HTERT RPE-1 (cell line): ENCODE measurements around the gene HOXC9.
"Not testable (repeated sequence)": the region's sequence is repeated elsewhere in the genome, so short reads cannot be mapped to it uniquely, and the experiment has no call there.

Experiments
- in situ Hi-C: fragments of 300-500 bp; cut with MboI; formaldehyde crosslinking; loops from 4 replicates; pipeline ENCODE4 v1.14.3; 2020; ENCODE audit warnings: low sequenced_read_pairs

The HOXC9 gene

DNA sequence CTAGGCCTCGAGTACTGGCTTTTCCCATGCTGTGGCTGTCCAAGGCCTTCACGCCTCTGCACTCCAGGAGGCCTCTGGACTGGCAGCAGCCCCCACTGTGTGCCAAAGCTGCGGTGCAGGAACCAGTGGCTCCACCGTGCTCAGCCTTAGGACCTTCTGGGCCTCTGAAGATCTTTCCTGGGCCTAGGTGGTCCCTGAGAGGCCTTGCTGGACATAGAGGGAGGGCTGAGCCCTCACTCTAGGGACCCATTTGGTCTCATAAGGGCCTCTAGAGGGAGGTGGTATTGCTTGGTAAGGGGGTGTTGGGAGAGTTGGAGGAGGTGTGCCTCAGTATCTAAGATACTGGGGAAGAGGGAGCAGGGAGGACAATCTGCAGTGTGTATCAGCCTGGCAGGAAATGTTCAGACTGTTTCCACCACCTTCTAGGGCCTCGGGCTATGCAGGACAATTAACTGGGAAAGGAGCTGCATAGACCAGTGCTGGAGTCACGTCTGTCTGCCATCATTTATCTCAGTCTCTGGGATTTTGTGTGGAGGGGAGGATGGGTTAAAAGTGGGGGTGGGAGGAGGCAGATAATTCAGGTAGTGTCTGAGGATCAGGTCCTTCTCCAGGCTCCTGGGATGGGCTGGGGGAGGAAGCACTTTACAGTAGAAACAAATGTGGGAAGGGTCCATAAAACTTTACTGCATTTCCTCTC lies 35.8 kb downstream of the HOXC9 start:
- in situ Hi-C loops: no loop called here

DNA sequence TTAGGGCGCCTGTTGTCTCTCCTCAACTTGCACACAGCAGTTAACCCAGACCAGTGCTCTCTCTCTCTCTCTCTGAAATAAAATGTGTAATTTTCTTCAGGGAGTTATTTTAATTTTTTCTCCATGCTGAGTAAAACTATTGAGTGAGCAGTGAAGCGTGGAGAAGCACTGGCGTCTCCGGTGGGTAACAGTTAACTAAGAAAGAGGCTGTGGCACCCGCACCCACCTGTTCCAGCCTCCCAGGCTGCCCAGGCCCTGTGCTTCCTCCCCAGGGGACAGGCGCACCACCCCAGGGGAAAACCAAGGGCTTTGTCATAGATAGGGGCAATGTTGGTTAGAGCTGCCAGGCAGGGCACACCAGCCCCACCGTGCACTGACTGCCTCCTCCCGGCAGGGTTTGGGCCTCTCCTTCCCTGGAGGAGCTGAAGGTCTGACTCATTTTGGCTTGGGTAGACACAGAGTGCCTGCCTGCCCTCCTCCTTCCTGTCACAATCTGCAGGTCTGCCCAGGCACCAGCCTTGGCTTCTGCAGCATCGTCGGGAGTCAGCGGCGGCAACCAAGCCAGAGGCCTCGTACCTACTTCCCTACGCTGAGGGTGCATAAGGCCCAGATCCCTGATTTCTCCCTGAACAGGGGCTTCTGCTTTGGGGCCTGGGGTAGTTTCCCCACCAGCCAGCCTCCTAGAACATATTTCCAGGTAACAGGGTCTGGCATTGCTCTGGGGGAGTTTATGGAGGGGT lies 36.8 kb downstream of the HOXC9 start:
- in situ Hi-C loops: no loop called here

DNA sequence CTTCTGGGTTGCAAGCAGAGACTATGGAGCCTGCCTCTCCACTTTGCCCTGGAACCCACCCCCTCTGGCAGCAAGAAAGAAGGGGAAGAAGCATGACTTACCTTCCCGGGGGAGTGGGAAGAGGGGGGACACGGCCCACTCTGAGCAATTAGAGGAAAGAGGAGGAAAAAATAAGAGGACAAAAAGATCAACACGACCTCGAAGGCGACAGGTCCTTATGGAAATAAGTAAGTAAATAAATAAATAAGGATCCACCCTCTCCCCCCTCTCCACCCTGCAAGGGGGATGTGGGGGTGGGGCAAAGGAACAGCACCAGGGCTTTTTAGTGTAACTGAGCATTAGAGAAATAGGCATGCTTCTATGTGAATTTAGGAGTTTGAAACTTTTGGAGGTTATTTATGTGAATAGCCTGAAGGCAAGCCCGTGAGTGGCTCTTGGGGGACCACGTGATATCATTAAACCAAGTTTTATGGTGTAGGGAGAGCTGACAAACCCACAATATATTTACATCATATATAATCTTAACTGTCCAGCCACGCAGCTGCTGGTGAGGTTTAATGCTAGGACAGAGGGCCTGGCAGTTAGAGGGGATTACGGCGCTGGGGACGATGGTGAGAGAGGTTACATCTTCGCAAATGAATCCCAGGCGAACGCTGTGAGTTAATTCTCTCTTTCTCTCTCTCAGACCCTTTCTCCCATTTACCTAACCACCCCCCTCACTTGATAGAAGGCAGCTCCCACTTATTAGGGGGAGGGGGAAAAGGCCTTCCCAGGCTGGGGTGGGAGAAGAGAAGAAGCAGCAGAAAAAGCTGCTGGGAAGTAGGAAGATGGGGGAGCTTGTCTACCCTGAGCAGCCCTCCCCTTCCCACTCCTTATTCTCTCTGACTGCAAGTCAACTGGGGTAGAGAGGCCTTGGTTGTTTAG lies 37.7 kb downstream of the HOXC9 start:
- in situ Hi-C loops: no loop called here

DNA sequence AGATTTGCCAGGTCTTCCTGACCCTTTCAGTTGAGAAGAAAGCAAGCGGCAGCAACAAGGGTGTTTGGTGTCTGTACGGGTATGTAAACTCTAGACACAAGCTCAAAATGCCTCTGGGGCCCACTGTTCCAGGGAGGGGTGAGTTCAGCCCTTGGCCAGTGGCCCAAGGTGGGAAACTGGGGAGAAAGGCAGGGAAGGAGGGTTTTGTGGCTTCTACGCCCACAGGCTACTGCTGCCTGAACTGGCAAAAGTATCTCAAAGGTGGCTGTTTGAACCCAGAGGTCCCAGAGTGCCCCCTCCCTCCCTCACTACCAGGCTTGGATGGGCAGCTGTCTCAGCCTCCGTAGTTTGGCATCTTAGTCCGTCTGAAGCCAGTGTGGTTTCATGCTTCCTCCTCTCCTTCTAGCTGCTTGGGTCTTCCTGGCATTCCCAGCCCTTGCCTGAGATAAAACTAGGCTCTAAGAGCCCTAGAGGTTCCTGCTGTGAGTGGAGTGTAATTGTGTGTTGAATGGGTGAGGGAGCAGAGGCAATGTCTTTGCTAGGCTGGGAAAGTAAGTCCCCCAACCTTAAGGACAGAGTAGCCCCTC lies 38.4 kb downstream of the HOXC9 start:
- in situ Hi-C loops: no loop called here

DNA sequence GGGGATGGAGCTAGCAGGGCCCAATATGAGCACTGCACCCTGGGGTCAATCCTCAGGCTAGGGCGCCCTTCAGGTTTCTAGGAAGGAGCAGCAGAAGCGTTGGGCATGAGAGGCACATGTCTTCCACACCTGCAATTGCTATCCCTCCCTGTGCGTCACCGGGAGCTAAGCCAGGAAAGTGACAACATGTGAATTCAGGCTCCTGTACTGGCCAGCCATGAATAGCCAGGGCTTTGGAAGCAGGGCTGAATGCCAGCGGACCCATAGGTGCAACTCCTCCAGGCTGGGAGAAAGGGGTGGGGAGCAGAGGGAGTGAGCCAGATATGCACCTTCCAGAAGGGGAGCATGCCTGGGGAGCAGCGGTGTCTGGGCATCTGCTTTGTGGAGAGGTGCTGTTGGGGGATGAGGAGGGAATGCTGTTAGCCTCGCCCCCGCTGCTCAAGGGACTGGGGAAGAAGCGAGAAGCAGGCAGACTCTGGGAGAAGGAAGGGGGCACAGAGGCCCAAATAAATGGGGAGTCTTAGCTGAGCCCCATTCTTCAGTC lies 39.0 kb downstream of the HOXC9 start:
- in situ Hi-C loops: no loop called here

DNA sequence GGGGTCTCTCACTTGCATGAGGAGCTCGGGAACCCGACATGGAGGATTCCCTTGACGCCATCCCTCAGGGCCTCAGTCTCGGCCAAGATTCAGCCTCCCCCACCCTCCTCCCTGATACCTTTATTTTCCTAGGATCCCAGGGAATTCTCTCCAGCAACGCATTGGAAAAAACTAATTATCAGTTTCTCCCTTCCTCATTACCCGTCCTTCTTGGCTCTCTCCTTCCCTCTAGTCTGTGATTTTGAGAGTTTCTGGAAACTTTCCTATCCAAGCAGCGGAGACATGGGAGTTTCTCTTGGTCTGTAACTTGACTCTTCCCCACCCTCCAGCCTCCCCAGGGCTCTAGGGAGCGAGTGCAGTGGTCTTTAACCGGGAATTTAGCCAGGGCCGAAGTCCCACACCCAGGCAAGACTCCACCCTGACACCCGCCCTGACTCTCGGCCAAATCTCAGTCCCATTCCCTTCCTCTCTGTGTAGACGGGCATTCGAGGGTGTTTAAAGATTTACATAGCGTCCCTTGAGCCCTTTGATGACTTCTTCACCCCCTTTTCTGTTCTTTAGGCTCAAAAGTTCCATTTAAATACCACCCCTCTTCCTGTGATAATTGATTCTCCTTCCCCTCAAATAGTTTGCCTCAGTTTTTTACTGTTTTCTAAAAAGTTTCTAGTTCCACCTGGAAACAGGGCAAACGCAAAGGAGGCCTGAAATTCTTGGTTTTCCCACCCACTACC lies 39.6 kb downstream of the HOXC9 start:
- in situ Hi-C loops: no loop called here

DNA sequence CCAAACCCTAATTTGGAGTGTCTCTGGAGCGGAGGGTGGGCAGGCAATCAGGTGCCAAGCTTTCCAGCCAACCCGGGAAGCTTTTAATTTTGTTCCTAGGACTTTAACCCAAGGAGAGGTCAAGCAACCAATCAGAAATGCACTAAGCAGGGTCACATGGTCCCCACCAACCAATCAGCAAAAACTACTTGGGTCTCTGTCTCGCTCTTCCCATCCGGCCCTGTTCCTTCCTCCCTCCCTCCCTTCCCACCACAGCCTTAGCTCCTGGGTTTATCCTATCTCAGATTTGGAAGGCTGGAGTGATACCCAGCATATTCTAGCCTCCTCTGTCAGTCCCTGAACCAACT lies 40.2 kb downstream of the HOXC9 start:
- in situ Hi-C loops: no loop called here

DNA sequence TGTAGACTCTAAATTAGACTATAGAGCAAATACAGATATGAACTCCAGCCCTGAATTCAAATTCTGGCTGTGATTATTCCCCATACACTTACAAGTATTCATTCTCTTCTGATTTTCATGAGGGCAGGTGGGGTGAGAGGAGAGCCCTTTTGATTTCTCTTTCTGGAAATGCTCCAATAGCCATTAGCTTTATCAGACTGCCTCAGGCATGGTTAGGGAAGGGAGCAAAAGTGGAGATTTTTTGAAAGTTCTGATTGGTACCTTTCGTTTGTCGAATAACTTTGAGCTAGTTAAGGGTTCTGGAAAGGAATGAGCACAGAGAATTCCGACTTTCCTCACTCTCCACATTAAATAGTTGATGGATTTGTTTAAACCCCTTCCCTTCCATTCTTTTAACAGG lies 40.7 kb downstream of the HOXC9 start:
- in situ Hi-C loops: no loop called here

DNA sequence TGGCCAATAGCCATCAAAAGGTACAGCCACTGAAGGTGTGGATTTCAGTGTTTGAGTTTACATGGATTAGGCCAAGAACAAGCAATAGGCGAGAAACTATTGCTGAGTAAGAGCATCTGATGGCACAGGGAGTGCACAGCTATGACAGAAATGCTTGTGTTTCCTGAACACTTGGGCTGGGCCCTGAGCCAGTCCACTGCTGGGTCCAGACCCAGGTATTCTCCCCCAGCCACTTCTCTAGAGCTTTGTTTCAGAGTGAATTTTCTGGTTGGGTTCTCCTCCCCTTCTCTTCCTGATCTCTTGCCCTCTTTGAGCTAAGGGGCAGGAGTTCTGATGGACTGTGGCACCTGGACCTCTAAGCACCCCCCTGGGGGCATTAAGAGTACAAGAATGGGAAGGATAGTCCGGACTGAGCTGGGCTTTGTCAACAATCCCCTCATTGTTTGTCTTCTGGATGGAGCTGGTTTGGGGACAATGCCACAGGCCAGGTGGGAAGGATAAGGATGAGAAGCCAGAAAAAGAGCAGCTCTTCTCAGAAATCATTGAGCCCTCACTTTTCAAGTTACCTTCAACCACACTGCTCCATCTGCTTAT lies 41.2 kb downstream of the HOXC9 start:
- in situ Hi-C loops: no loop called here

DNA sequence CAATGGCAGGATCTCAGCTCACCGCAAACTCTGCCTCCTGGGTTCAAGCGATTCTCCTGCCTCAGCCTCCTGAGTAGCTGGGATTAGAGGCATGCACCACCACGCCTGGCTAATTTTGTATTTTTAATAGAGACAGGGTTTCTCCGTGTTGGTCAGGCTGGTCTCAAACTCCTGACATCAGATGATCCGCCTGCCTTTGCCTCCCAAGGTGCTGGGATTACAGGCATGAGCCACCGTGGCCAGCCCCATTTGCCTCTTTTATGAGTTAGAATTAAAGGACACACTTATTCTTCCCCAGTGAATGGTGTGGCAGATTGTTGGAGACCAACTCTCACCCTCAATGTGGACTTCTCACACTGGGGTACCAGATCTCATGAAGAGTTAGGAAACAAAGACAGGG lies 42.1 kb downstream of the HOXC9 start:
- in situ Hi-C loops: not testable (repeated sequence)

DNA sequence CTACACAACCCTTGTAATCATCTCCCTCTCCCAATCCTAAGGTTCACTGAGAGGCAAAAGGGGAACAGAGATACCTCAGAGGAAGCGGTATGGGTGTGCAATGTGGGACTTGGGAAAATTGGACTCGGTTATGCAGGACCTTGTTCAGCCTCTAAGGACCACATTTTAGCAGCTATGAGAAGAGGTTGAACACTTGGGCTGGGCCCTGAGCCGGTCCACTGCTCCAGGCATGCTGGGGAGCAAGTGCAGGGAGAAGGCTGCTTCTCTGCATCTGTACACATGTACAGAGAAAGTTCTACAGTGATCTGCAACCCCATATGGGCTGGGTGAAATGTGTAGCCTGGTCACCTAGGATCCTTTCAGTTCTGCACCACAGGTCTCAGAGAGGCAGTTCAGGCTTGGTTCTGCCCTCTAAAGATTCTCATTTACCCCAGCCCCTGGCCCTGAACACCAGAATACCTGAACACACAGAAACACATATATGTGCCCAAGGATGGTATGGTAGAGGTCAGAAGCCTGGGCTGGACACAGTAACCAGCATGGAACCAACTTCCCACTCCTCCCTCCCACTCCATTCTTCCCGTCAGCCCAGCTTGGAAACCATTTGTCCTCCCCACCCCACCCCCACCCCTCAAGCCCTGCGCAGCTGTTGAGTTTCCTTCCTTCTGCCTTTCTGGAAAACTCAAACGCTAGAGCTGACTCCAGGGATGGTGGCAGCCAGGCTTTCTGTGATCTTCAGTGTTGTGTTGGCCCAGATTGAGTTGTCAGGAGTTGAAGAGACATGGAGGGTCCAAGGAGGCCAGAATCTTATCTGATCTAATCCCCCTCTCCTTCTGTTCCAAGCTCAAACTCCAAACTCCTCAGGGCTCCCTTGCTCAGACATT lies 43.3 kb downstream of the HOXC9 start:
- in situ Hi-C loops: no loop called here

DNA sequence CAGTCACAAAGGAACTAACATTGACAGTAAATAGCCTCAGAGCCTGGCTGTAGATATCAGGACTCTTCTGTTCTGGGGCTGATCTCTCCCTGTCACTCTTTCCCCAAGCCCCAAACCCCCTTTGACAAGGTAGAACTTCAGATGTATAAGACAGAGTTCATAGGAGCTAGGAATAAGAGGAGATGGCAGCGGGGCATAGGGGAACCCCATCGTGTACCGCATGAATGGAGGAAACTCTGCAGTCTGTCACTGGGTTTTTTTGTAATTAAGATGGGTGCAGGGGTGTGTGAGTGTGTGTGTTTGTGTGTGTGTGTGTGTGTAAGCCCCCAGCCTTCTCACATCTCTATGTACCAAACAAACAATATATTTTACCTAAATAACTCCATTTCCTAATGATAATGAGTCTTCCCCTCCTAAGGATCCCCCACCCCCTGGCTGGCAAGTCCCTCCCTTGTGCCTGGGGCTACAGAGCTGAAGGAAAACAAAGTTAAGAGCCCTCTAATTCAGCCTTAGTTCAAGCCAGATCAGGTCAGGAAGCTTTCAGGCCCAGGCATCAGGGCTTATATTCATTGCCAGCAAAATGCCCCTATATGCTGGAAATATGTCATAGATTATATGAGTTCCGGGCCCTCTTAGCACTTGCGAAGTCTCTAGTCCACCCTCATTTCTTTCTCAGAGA lies 44.6 kb downstream of the HOXC9 start:
- in situ Hi-C loops: no loop called here

DNA sequence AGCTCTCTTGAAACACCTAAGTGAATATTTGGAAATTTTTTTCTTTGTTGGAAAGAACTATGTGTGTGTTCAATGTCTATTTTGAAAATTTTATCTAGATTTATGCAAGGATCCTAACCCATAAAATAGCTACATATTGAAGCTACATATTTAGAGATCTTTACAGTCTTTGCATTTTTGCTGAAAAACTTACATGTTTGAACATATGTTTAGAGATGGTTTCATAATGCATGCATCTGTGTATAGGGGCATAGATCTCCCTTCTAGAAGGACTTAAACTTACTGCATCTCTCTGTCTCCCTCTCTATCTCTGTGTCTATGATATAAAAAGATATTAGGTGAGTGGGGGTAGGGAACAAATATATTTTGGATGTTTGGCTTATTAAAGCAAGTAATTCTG lies 45.4 kb downstream of the HOXC9 start:
- in situ Hi-C loops: no loop called here

DNA sequence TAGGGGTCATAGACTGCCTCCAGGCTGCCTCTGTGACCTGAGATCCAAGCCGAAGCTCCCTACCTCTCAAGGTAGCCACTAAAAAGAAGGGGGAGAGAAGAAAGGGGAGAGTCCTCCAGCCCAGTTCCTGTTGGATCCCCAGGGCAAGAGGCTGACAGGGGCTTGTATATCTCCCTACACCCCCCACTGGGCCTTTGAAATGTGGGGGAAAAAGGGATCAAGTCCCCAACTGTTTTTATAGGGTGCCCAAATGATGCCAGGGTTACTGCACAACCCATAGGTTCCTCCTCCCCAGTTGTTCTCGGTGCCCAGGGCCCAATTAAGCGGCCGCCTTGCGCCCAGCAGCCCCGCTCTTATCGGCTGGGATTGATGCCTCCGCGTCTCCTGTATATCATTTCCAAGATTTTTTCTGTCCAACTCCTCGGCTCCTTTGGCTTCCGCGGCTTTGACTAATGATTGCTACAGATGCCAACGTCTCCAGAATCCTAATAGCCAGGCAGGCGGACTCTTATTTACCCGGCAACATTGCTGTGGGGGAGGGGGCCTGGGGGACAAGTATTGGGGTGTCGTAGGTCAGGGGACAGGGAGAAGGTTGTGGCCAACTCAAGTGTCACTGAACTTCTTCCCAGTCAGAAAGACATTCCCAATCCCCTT lies 46.0 kb downstream of the HOXC9 start:
- in situ Hi-C loops: no loop called here

DNA sequence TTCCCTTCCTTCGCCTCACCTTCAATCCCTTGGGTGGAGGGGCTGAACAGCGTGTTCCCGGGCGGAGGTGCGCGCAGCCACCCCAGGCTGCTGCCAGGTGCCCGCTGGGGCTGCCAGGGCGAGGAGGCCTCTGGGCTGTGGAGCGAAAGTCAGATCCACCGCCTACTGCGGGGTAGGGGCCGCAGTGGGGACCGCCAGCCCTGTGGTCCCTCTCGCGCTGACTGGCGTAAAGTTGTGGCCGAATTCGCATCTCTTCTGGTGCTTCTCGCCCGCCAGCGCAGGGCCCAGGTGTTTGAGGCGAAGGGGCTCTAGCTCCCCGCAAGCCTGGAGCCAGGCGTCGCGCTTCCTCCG lies 46.8 kb downstream of the HOXC9 start:
- in situ Hi-C loops: no loop called here

DNA sequence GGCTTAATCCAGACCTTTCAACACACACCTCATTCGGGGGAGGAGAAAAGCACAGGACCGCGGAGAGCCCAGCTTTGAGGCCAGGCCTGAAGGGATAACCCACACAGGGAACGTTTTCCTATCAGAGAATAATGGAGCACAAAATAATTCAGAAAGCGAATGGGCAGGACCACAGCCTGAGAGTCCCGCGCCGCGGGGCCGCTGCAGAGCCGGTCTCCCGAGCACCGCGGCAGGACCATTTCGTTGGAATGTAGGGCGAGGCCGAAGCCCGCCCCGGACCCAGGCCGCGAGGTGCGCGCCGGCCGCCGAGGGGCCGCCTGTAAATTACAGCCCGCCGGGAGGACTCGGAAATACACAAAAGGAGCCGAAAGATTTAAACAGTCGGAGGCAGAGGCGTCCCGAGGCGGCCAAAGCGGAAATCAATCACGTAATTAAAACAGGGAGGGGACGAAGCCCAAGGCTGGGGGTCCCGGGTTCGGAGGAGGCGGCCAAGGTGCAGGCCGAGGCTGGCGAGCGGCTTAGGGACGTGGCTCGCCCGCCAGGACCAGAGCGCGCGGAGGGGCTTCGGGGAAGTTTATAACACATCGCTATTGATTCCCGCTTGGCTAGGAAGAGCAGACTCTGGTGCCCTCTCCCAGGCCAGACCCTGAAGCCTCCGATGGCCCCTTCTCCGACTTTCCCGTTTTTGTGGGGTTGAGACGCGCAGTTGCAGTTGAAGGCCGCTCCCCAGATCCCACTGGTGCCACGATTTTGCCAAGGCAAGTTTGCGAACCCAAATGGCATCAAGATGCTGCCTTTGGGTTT lies 47.4 kb downstream of the HOXC9 start:
- in situ Hi-C loops: no loop called here

DNA sequence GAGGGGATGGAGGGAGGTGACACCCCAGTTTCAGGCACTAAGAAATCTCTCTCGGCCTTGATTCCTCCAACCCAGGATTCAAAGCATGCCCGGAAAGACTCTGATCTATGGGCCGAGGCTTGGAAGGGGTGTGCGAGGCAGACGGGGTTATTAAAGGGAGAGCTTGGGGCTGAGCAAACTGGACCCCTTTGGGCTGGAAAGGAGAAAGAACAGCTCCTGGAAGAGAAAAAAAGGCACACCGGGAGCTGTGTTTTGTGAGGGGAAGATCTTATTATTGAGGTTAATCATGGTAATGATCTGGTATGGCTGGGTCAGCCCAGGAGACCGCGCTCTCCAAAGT lies 48.0 kb downstream of the HOXC9 start:
- in situ Hi-C loops: no loop called here
